Stimulated activated CD8-positive, alpha-beta memory T cell treated with anti-CD3 and anti-CD28 coated beads, Interleukin-4, amount 100 ng/mL, for 4 hours (primary cell): Measurements from ENCODE around the gene NELL1.

Source experiments
- DNase-seq, 2 donors: peaks; one replicate each; pipeline ENCODE4 v3.0.0-alpha.2; 2020; ENCODE audit warnings: low read depth in 2 of 2, low spot score in 1 of 2

The NELL1 gene

GRCh38 chr11:21474529-21474928 is 805.1 kb downstream of the NELL1 start:
- DNase-seq: no peak

GRCh38 chr11:21475276-21475675 is 805.9 kb downstream of the NELL1 start:
- DNase-seq: no peak

- no peak for DNase-seq
Observed at GRCh38 chr11:21476588-21476987, 807.2 kb downstream of the NELL1 start.

- DNase-seq: no peak
Observed at GRCh38 chr11:21480240-21480639, 810.9 kb downstream of the NELL1 start.

- DNase-seq: no peak
Observed at GRCh38 chr11:21481255-21481654, 811.9 kb downstream of the NELL1 start.

- DNase-seq: no peak
Observed at GRCh38 chr11:21484039-21484438, 814.7 kb downstream of the NELL1 start.

- DNase-seq: no peak
Observed at GRCh38 chr11:21485006-21485405, 815.6 kb downstream of the NELL1 start.

- no peak for DNase-seq
Observed at GRCh38 chr11:21485426-21485825, 816.0 kb downstream of the NELL1 start.

GRCh38 chr11:21489416-21490115 is 820.2 kb downstream of the NELL1 start:
- no peak for DNase-seq

- DNase-seq: no peak
Observed at GRCh38 chr11:21492931-21493330, 823.5 kb downstream of the NELL1 start.

GRCh38 chr11:21494946-21495345 is 825.6 kb downstream of the NELL1 start:
- DNase-seq: no peak

DNA sequence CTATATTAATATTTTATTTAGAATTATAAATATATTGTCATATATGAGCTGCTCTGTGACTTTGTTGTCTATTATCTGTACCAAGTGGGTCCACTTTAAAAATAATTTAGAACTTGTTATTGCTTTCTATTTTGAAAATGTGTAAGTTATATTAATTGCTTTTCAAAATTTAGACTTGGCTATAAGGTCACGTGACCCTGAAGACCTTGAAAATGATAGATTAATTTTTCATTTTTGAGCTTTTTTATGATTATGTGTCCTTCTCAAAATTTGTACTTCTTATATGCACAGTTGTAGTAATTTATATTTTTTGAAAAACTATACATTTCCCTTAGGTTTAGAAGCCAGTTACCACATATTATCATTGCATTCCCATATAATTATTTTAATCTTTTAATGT is 826.5 kb downstream of the NELL1 start:
- no peak for DNase-seq

DNA sequence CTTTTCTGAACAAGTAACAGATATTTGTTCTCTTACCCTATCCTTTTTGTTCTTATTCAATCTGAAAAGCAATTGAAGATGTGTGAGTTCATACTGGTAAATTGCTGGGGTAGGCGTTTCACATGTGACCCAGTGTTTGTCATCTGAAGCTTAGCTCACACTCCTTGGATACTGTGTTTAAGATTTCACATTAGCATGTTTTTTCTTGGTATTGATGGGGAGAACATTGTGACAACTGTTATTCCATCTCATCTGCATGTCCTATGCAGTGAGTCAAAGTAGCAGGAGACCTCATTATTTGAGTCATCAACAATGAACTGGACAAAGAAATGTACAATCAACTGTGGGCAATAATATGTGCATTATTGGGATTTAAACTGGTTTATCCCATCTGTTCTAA is 831.9 kb downstream of the NELL1 start:
- DNase-seq: no peak

DNA sequence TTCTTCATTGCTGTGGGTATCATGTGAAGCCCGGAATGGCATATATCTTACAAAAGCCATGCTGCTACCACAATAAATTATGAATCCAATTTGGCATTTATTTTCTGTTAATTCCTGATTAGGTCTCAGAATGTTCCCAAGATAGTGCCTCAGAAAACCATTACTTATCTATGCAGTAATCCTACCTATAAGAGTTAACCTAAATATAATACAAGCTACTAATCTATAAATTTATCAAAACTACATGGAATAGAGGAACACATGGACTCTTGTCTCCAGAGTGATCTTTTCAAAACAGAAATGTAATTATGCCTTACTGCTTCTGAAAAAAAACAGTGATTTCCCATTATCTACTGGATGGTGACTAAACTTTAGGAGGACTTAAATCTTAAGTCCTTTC is 835.7 kb downstream of the NELL1 start:
- DNase-seq: no peak

DNA sequence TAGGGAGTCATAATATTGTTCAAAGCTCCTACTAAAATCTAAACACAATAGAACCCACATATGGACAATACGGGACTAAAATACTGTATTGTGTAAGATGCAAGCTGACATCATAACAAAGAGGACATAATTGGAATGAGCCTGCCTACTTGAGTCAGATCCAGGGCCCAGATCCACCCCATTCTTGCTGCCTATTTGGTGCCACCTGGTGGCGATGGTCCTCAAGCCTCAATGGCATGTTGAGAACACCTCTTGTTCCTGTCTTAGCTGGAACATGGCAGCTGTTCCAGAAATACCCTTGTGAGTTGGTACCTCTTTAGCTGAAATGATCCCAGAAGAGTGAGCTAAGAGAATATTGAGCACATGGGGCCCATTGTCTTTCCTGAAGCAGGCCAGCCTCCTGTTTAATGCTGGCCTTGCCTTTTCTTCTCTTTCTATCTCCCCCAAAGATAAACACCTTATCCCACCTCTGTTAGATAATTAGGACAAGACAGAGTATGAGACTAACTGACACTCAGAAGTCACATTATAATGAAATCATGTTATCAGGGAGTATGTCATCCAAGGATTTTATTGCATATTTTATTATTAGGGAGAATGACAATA is 842.6 kb downstream of the NELL1 start:
- DNase-seq: no peak

DNA sequence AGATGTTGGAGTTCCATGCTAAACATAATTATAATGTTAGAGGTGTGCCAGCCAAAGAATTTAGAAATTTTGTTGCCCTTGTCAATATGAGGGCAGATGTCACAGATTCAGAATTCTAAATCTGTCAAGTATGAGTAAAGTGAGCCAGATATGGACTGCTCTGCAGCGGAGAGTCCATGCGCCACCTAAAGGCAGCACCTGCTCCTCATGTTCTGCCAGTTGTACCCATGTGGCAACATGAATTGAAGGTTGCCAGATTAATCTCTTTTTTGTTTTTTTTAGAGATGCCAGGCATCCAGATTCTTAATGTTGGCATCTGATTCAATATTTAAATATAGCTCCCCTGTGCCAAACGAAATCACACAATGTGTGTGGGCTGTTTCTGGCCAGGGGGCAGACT is 844.9 kb downstream of the NELL1 start:
- no peak for DNase-seq

- no peak for DNase-seq
Observed at GRCh38 chr11:21520244-21520643, 850.9 kb downstream of the NELL1 start.

GRCh38 chr11:21529187-21529586 is 859.8 kb downstream of the NELL1 start:
- no peak for DNase-seq

DNA sequence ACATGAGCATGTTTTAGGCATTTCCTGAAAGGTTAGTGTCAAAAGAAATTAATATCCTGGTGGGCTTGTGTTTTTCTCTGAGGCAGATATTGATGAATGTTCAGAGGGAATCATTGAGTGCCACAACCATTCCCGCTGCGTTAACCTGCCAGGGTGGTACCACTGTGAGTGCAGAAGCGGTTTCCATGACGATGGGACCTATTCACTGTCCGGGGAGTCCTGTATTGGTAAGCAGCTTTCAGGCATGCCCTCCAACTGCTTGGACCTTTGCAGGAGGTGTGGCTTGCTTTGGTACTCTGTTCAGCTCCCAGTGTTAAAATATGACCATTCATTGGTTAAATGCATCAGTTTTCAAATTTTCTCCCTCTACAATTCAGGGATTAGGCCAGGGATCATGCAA is 864.9 kb downstream of the NELL1 start:
- no peak for DNase-seq

- no peak for DNase-seq
Observed at GRCh38 chr11:21537980-21538379, 868.6 kb downstream of the NELL1 start.

- DNase-seq: no peak
Observed at GRCh38 chr11:21541187-21541751, 871.9 kb downstream of the NELL1 start.

- no peak for DNase-seq
Observed at GRCh38 chr11:21543901-21544300, 874.5 kb downstream of the NELL1 start.

DNA sequence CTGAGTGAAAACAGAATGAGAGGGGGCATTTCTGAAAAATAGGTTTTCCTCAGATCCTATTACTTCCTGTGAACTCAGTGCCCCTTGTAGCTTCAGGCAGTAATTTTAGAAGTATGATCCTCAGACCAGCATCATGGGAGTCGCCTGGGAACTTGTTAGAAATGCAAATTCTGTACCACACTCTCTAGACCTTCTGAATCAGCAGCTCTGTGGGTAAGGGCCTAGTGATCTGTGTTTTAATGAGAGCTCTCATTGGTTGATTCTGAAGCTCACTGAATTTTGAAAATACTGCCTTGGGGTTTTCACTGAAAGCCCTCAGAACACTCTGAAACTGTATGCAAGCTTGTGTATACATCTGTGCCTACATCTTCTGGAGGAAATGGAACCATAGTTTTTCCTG is 876.3 kb downstream of the NELL1 start:
- no peak for DNase-seq
